GM10266 (cell line): ENCODE results near the gene STAG3.
"Not testable (repeated sequence)": the region's sequence is repeated elsewhere in the genome, so short reads cannot be mapped to it uniquely, and the experiment has no call there.

Source experiments
- DNase-seq: peaks from one replicate; pipeline ENCODE4 v3.0.0; 2012; ENCODE audit errors: extremely low spot score
- TF ChIP-seq, protein P1 (sequence below): IDR thresholded peaks from 2 replicates; pipeline ENCODE4 v1.5.1; 2012; ENCODE audit warnings: mild to moderate bottlenecking, low read depth; ENCODE audit not compliant: control insufficient read depth, insufficient read depth; ENCODE audit errors: missing control alignments

STAG3 gene

DNA sequence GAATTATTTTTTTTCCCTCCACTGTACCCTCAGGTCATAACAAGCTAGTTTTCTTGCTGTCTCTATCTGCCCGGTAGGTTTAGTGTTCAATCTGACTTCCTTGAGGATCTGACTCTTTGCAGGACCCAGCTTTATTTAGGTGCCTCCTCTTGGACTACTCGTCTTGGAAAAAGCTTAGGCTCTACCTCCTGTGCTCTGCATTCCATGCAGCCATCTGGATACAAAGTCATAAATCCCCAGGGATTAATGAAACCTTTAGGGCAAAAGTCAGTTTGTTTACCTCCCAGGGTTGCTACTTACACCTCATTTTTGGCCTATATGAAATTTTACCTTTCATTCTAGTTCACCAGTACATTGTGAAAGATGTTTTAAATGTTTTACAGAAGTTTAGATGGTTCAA lies 8.0 kb downstream of the STAG3 start:
- TF ChIP-seq, protein P1, sequence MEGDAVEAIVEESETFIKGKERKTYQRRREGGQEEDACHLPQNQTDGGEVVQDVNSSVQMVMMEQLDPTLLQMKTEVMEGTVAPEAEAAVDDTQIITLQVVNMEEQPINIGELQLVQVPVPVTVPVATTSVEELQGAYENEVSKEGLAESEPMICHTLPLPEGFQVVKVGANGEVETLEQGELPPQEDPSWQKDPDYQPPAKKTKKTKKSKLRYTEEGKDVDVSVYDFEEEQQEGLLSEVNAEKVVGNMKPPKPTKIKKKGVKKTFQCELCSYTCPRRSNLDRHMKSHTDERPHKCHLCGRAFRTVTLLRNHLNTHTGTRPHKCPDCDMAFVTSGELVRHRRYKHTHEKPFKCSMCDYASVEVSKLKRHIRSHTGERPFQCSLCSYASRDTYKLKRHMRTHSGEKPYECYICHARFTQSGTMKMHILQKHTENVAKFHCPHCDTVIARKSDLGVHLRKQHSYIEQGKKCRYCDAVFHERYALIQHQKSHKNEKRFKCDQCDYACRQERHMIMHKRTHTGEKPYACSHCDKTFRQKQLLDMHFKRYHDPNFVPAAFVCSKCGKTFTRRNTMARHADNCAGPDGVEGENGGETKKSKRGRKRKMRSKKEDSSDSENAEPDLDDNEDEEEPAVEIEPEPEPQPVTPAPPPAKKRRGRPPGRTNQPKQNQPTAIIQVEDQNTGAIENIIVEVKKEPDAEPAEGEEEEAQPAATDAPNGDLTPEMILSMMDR = no peak
- no peak for DNase-seq

DNA sequence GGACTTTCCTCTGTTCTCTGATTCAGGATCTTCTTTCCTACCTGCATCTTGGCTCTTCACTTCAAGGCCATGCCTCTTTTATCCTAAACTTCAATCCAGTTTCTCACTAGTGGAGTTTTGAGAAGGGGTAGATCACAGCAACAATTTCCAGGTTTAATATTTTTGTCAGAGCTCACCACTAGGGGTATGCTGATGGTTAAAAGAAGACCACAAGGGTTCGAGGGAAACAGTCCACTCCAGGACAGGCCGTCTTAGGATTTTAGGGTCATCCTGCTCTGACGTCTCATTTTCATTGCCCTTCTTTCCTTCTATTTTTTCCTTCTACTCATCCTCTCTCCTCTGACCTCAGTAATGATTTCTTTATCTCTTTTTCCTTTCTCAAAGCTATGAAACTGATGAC lies 11.3 kb downstream of the STAG3 start:
- TF ChIP-seq, protein P1 = no peak
- no peak for DNase-seq

DNA sequence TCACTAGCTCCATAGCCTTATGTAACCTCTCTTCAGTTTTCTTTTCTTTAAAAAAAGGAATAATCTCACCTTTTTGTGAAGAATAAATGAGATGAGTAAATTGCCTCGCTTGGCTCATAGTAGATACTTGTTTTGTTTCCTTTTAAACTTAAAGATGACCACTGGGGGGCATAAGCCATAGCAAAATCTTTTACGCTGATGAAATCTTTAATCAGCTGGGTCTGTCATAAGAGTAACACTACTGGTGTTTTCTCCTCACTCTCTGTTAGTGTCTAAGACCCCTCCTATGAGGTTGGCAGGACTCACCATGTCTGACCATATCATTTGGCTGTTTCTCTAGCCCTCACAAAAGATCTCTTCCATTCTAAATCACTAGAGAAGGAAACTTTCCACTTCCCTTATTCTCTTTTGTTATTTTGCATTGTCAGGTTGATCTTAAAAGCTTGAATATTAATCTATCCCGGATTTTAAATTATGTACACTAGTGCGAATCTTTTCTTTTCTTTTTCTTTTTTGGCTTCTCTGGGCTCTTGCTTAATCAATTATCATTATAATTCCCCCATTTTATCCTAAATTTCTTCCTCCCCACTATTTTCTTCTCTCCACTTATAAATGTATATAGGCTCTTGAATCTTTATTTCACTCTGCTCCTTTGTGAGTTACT lies 12.5 kb downstream of the STAG3 start:
- TF ChIP-seq, protein P1 = peak; percentile 57
- DNase-seq = peak; percentile 23

DNA sequence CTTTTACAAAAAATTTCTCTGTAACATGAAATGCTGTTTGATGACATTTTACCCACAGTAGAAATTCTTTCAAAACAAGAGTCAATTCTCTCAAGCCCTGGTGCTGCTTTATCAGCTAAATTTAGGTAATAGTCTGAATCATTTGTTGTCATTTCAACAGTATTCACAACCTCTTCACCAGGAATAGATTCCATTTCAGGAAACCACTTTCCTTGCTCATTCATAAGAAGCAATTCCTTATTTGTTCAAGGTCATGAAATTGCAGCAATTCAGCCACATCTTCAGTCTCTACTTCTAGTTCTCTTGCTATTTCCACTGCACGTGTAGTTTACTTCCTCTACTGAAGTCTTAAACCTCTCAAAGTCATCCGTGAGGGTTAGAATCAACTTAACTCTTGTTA lies 14.1 kb downstream of the STAG3 start:
- no peak for DNase-seq
- TF ChIP-seq, protein P1 = no peak

DNA sequence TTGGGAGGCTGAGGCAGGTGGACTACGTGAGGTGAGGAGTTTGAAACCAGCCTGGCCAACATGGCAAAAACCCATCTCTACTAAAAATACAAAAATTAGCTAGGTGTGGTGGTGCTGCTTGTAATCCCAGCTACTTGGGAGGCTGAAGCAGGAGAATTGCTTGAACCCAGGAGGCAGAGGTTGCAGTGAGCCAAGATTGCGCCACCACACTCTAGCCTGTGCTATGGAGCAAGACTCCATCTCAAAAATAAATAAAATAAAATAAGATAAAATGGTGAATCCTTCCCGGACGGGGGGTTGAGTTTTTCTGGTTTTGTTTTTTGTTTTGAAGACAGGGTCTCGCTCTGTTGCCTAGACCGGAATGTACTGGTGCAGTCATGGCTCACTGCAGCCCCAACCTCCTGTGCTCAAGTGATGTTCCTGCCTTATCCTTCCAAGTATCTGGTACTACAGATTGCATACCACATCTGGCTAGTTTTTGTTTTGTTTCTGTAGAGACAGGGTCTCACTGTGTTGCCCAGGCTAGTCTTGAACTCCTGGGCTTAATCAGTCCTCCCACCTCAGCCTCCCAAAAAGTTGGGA lies 14.7 kb downstream of the STAG3 start:
- not testable (repeated sequence) for DNase-seq

DNA sequence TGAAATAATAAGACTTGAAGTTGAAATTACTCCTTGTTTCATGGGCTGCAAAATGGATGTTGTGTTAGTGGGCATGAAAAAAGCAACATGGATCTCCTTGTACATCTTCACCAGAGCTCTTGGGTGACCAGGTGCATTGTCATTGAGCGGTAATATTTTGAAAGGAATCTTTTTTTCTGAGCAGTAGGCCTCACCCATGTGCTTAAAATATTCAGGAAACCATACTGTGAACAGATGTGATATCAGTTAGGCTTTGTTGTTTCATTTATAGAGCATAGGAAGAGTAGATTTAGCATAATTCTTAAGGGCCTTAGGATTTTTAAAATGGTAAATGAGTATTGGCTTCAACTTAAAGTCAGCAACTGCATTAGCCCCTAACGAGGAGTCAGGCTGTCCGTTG lies 15.3 kb downstream of the STAG3 start:
- DNase-seq = no peak

DNA sequence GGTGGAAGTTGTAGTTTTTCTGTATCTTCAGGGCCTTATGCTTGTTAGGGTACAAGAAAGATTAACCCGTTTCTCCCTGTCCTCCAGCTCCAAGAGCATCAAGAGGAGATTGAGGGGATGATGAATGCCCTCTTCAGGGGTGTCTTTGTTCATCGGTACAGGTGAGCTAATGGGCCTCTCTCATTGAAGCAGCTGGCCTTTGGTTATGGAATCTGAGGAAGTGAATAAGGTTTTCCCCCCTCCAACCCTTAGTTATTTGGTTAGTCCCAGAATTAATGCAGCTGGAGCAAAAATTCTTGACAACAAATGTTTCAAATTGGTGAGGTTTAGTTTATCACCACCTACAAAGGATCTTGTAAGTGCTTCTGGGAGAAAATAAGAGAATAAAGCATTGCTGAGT lies 17.5 kb downstream of the STAG3 start:
- TF ChIP-seq, protein P1 = no peak
- no peak for DNase-seq

More for the DNA sequence above, 15.3 kb downstream of the STAG3 start:
- TF ChIP-seq, protein P1 = no peak

DNA sequence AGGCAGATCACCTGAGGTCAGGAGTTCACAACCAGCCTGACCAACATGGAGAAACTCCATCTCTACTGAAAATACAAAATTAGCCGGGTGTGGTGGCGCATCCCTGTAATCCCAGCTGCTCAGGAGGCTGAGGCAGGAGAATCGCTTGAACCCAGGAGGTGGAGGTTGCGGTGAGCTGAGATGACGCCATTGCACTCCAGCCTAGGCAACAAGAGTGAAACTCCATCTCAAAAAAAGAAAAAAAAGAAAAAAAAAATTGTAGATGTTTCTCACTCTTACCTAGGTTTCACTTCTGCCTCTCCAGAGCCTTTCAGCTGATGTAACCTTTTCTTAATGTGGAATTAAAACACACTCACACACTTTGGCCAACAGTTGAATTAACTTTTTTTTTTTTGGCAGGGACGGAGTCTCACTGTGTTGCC lies 18.2 kb downstream of the STAG3 start:
- peak; percentile 31 for DNase-seq
